ELF-1 (cell line): ENCODE measurements around the gene RAB44.
"Not testable (repeated sequence)": the region's sequence is repeated elsewhere in the genome, so short reads cannot be mapped to it uniquely, and the experiment has no call there.

Experiments used
- DNase-seq: peaks from one replicate; pipeline ENCODE4 v3.0.0-alpha.2; 2016; ENCODE audit warnings: low read depth, low spot score

RAB44 gene

DNA sequence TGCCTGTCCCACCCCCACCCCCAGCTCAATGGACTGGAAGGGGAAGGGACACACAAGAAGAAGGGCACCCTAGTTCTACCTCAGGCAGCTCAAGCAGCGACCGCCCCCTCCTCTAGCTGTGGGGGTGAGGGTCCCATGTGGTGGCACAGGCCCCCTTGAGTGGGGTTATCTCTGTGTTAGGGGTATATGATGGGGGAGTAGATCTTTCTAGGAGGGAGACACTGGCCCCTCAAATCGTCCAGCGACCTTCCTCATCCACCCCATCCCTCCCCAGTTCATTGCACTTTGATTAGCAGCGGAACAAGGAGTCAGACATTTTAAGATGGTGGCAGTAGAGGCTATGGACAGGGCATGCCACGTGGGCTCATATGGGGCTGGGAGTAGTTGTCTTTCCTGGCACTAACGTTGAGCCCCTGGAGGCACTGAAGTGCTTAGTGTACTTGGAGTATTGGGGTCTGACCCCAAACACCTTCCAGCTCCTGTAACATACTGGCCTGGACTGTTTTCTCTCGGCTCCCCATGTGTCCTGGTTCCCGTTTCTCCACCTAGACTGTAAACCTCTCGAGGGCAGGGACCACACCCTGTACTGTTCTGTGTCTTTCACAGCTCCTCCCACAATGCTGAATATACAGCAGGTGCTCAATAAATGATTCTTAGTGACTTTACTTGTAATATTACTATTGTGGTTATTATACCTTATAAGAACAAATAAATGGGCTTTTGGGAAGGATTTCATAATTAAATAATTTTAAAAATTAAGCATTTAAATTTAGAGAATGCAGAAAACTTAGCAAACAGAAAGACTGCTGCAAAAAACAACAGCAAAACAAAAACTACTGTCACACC lies 10.7 kb upstream of the RAB44 start:
- DNase-seq, result no peak

DNA sequence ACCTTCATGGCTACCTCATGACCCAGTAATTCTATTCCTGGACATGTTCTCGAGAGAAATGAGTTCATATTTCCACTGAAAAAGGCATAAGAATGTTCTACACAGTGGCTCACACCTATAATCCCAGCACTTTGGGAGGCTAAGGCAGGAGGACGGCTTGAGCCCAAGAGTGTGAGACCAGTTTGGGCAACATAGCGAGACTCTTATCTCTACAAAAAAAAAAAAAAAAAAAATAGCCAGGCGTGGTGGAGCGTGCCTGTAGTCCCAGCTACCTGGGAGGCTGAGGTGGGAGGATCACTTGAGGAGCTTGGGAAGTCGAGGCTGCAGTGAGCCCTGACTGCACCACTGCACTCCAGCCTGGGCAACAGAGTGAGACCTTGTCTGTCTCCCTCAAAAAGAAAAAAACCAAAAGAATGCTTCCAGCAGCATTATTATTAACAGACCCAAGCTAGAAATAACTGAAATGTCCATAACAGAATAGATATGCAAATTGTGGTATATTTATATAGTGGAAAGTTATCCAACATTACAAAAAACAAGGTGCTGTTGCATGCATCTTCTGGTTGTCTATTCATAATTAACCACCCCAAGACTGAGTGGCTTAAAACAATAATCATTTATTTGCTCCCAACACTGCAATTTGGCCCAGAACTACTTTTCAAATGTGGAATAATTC lies 9.4 kb upstream of the RAB44 start:
- DNase-seq, result no peak

DNA sequence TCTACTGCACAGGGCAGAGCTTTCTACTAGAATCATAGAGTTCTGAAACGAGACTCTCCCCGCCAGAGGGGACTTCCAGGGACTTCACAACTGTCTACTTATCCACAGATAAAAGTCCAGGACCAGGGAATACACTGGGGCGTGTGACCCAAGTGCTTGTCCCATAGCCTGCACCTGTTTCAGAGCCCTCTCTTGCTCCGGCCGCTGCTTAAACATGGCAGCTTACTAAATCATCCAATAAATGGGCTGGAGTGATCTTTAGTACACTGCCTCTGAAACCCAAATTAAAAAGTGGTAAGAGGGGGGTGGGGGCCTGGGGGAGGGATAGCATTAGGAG lies 8.9 kb upstream of the RAB44 start:
- DNase-seq, result no peak

DNA sequence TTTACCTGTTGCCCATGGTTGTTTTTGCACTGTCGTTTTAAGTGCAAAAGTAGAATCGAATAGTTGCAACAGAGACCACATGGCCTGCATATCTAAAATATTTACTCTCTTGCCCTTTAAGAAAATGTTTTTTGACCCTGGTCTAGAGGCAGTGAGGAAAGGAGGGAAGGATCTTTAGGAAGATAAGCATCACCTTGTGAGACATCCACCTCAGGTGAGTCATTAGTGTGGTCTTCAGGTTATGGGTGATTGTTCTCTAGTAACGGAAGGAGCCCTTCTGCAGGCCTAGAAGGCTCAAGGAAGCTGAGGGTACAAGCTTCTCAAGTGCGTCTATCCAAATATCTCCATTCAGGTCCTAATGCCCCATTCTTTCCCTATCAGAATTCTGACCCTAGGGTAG lies 6.6 kb upstream of the RAB44 start:
- DNase-seq, result no peak

DNA sequence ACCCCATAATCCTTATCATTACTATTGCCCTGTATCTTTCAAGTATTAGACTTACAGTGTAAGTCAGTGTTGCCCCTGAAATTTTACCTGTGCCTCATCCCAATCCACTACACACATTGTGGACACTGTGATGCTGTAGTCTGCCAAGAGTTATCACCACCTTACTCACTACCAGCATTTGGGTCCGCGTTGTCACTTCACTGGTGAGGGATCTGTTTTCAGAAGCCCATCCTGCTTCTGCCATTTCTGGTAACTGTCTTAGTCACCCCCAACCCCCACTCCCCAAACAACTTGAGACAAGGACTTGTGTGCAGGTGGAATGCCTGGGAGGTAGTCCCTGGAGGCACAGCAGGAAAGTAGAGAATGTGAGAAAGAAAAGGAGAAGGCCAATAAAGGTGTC lies 6.0 kb upstream of the RAB44 start:
- no peak for DNase-seq

DNA sequence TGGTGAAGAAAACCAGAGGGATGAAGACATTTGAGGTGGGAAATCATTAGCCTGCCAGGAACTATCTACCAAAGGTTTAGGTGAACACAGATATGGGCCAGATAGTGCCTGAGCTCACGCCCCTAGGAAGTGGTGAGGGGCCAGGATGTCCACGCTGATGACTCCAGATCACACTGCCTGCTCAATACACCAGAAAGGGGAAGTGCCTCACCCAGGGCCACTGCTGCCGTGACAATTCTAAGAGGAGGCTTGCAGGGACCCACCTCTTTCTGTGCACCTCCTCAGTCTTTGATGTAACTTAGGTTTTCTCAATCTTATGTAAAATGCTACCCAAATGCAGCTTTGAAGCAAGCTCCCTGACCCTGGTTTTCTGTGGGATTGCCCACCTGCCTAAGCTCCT lies 5.4 kb upstream of the RAB44 start:
- no peak for DNase-seq

DNA sequence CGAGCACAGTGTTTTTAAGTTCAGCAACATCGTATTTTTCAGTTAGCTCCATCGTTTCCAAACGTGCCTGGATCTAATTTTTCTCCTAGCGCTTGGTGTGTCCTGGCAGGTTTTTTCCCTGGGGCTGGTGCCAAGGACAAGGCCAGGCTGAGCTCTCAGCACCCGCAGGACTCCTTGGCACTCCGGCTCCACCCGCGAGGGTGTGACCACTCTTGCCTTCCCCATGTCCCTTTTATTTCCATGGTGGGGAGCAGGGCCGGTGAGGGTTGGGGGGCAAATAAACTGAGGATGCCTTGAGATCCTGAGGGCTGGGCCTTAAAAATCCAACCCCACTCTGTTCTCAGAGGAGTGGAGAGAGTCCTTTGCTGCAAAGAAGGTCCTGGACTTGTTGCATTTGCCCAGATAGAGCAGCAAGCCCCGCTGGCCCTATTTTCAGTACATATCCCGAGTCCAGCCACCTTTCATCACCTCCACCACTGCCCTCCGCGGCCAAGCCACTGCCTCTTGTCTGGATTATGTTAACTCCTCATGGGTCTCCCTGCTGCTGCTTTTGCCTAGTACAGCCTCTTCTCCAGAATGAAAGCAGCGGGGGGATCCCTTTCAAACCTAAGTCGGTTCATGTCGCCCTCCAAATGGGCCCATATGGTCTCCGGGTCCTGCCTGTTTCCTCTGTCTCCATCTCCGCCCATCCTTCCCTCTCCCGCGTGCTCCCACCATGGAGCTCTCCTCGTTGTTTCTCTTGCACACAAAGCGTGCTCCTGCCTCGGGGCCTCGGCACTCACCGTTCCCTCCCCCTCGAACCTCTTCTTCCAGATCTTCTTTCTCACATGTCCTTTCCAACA lies 4.5 kb upstream of the RAB44 start:
- no peak for DNase-seq

DNA sequence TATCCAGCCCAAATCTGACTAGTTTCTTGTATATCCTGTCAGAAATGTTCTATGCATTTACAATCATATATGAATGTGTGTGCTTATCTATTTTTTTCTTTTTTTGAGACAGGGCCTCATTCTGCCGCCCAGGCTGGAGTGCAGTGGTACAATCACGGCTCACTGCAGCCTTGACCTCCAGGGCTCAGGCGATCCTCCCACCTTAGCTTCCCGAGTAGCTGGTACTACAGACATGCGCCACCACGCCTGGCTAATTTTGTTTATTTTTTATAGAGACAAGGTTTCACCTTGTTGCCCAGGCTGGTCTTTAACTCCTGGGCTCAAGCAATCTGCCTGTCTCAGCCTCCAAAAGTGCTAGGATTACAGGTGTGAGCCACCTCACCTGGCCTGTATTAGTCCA lies 3.0 kb upstream of the RAB44 start:
- no peak for DNase-seq

DNA sequence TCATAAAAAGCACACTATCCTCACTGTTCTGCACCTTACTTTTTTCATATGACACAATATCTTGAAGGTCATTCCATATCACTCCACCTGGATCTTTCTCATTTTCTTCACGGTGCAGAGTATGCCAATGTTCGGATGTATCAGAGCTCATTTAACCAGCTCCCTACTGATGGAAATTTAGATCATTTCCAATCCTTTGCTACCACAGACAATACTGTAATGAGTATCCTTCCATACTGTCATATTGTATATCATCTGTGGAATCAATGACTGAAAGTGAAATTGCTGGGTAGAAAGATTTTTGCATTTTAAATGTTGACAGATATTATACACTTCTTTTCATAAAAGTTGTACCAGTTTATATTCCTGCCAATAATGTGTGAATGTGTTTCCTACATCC lies 2.2 kb upstream of the RAB44 start:
- no peak for DNase-seq

DNA sequence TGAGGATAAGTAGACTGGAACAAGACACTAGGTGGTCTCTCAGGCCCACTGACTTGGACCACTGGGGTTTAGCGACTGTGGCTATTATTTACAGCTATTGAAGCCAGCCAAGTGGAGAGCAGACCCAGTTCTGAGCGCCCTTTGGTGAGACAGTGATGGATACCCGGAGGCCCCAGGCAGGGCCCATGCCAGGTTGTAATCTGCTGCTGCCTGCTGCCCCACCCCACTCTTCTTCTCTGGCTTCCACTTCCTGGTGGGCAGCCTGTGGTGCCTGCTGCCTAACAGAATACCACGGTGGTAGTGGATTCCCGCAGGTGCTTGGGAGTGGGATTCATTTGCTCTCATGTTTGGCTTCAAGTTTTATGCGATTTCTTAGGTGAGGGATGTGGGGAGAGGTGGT lies 570 bp downstream of the RAB44 start:
- no peak for DNase-seq

DNA sequence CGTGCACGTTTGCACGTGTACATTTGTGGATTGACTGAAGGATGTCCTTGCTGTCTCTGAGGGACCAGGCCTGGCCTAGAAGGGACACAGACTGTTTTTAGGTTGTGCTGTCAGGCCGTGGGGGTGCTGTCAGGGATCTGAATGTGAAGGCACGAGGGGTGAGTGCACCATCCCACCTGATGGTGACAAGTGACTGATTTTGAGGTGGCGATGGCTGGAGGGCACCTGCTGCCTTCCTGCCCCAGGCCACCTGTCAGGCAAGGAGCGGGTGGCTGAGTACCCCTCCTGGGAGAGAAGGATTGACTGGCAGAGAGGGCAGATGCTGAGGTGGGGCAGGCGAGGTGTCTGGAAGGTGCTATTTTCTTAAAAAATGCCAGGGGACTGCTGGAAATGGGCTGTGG lies 1.2 kb downstream of the RAB44 start:
- no peak for DNase-seq

DNA sequence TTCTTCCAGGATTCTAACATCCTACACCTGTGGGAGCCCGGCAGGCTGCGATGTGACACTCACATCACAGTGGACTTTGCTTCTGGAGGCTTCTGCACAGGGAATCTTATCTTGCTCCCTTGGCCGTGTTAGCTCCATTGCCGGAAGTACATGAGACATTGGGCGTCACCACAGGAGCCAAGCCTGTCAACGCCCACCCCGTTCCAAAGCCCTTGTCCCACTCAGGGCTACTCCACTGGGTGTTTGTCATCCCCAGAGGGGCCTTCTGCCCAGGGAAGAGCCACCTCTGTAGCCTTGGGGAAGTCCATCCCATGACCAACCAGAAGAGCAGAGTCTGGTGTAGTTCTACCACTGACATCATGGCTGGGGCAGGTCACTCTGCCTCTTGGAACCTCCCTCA lies 1.7 kb downstream of the RAB44 start:
- no peak for DNase-seq

DNA sequence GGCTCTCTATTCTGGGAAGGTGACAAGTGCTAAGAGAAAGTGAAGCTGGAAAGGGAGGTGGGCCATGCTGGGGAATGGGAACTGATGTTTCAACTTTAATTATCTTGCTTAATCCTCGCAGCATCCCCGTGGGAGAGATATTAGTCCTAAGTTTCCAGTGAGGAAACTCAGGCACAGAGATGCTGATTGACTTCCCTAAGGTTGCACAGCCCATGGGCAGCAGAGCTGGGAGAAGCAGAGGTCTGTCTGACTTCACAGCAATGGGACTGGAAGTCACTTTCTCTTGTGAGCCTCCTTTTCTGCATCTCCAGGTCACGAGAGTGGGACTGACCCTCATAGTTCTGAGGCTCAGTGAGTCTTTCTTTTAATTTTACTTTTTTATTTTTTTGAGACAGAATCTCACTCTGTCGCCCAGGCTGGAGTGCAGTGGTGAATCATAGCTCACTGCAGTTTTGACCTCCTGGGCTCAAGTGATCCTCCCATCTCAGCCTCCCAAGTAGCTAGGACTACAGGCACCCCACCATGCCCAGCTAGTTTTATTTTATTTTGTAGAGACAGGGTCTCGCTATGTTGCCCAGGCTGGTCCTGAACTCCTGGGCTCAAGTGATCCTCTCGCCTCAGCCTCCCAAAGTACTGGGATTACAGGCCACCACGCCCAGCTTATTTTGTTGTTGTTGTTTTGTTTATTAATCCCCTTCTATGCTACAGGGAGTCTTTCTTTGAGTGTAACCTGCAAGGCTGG lies 2.6 kb downstream of the RAB44 start:
- DNase-seq, result no peak

DNA sequence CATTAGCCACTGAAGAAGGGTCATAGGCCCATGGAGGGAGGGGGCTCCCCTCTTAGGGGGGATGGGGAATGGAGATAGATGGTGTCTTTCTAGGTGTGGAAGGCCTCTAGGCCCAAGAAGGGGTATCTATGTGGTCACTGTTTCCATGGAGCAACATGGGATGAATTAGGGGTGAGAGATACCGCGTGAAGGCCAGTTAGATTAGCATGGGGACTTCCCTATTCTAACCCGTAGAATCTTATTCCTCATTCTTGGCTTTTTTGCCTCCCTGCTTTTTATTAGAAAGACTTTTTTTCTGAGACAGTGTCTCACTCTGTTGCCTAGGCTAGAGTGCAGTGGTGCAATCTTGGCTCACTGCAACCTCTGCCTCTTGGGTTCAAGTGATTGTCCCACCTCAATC lies 3.2 kb downstream of the RAB44 start:
- no peak for DNase-seq

DNA sequence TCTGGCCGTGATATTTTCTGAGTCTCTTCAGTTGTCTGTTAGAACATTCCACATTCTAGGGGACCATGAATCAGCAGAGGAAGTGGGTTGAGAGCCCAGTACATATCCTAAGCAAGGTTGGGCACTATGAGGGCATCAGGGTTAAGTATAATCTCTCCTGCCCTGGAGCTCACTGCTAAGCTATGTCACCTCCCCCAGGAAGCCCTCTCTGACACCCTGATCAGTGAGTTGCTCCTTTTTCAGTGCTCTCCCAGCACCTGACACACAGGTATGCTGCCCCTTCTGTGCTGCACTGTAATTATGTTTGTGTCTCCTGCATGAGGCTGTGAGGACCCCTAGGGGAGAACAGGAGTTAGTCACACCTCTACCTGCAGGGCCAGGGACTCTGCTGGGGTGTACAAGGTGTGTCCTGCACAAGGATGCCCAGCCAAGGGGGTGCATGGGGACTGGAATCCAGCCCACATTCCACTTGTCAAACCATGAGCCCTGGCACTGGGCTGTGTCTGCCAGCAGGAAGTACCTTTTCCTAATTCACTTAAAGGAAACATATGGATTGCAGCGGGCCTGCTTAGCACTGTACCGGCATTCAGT lies 3.9 kb downstream of the RAB44 start:
- DNase-seq, result no peak

DNA sequence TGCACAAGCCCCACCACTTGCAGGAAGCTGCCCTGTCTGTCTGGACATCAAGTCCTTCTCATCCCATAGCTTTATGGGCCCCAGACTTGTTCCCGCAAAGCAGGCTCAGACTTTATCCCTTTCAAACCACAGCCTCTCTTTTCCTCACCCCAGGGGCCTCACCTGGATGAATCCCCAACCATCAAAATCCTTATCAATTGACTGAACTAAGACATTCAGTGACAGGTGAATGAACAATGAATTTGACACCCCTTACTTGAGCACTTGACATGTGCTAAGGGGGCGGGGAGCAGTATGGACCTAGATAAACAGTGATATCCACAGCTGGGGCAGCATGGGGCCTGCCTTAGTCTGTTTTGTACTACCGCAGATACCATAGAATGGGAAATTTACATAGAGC lies 5.0 kb downstream of the RAB44 start:
- no peak for DNase-seq

DNA sequence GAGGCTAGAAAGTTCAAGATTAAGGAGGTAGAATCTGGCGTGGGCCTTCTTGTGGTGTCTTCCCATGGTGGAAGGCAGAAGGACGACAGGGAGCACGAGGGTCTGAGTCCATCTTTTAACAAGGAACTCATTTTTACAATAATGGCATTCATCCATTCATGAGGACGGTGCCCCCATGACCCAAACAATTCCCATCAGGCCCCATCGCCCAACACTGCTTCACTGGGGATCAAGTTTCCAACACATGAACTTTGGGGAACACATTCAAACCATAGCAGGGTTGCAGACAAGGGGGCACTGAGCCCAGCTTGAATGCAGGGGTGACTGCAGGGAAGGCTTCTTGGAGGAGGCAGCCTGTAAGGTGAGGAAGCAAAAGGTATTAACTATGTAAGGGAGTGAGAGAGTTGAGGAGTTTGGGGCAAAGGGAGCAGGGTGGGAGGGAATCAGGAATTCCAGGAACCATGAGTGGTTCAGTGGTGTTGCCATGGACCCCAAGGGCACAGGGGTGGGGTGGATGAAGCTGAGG lies 5.5 kb downstream of the RAB44 start:
- DNase-seq, result no peak

DNA sequence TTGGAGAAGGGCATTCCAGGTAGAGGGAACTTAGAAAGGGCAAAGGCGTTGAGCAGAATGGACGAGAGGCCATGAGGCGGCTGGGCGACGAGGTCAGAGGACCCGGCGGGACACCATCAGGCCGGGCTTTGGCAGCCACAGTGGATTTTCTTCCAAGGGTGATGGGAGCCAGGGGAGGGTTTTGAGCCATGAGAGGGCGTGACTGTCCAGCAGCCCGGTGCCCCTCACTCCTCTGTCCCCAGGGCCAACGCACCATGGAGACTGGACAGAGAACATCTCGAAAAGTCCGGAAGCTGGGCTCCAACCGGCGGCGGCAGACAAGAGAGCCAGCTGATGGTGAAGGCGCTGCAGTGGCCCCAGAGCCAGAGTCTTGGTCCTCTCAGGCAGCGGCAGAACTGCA lies 6.4 kb downstream of the RAB44 start:
- DNase-seq, result no peak

DNA sequence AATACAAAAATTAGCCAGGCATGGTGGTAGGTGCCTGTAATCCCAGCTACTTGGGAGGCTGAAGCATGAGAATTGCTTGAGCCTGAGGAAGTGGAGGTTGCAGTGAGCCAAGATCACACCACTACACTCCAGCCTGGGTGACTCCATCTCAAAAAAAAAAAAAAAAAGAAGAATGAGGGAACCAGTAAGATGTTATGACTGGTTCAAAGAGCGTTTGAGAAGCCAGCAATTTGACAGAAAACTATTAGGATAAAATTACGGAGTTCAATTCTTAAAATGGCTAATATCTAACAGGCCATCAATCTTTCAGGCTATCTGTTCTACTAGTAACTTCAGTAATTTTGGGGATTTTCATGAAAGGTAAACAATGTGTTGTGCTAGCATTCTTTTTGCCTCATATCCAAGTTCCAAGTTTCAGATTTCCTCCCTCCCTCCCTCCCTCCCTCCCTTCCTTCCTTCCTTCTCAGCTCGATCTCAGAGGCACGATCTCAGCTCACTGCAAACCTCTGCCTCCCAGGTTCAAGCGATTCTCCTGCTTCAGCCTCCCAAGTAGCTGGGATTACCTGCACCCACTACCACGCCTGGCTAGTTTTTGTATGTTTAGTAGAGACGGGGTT lies 7.4 kb downstream of the RAB44 start:
- not testable (repeated sequence) for DNase-seq

DNA sequence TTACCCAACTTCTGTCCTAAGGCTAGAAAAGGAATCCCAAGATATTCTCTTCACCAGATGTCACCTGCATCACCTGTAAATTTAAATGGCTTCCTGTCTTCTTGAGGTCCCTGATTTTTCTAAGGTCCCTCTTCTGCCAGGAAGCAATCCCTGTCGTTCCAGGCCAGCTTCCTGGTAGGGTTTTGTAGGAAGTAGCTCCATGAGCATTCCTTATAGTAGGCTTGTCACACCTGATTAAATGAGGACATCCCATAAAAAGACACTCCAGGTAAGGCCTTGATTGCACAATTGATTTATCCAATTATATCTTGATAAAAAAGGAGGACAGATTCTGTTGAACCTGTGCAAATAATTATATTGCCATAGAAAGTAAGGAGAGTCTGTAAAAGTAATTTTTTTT lies 8.7 kb downstream of the RAB44 start:
- no peak for DNase-seq

DNA sequence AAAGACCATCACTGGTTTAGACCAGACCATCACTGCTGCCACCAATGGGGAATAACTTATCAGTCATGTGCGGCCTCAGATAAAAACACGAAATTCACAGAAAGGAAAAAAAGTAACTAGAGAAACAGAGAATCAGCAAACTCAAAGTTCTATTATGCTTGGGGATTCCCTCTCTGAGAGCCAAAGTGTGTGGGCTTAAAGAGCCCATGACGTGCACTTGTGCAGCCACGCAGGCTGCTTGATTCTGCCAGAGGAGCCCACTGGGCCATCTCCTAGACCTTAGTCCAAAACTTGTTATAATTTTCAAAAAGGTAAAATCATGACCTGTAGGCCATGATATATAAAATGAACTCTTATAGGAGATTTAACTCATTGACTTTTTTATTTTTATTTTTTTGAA lies 15.2 kb downstream of the RAB44 start:
- no peak for DNase-seq
